Ascending aorta (tissue), 2 donors: ENCODE measurements around the gene DLX2. TPM values are rescaled to one million over a fixed set of nuclear protein-coding genes. Genes with fewer than 3 reads are reported as not detected.

Experiments used
- DNase-seq, 2 donors: peaks; one replicate each; pipeline ENCODE4 v3.0.0-alpha.2; 2019; ENCODE audit warnings: low spot score in 2 of 2
- H3K27ac ChIP-seq, 2 donors: fragments of 200-600 bp; sonication (generic); one replicate each; pipeline ENCODE4 v1.5.1; 2016 to 2017; ENCODE audit warnings: mild to moderate bottlenecking in 1 of 2
- H3K27me3 ChIP-seq: fragments of 200-600 bp; sonication (generic); one replicate; pipeline ENCODE4 v1.5.1; 2017
- H3K36me3 ChIP-seq, 2 donors: fragments of 200-600 bp; sonication (generic); one replicate each; pipeline ENCODE4 v1.5.1; 2016
- H3K4me1 ChIP-seq, 2 donors: fragments of 200-600 bp; sonication (generic); one replicate each; pipeline ENCODE4 v1.5.1; 2016 to 2017; ENCODE audit warnings: mild to moderate bottlenecking in 1 of 2
- H3K4me3 ChIP-seq, 2 donors: fragments of 200-600 bp; sonication (generic); one replicate each; pipeline ENCODE4 v1.5.1; 2016 to 2017; ENCODE audit warnings: mild to moderate bottlenecking in 1 of 2
- H3K9me3 ChIP-seq, 2 donors: fragments of 200-600 bp; sonication (generic); one replicate each; pipeline ENCODE4 v1.5.1; 2016
- CTCF ChIP-seq, 3 experiments: fragments of 200-600 bp in 2 of 3; fragments of 450-650 bp in 1 of 3; sonication (generic) in 2 of 3; IDR thresholded peaks; one replicate each; pipeline ENCODE4 v1.5.1; 2016 to 2019; ENCODE audit warnings: antibody characterized with exemption in 3 of 3, mild to moderate bottlenecking in 1 of 3, moderate library complexity in 1 of 3
- intact Hi-C: fragments of 100-400 bp; cut with DNase I; formaldehyde crosslinking; loops from one replicate; pipeline ENCODE4 v1.15.1; 2023
- total RNA-seq: library from RNA; depleted of rRNA; stranded (reverse); fragments of >200 nt; gene quantifications from one replicate; pipeline ENCODE4 v1.1.0, GENCODE V29; 2016

DLX2 gene
- total RNA-seq, 1 donor from 2014 or later = not detected

GRCh38 chr2:172091761-172092566 lies 10.7 kb downstream of the DLX2 start:
- peaks cover 67% of the 10 kb centered on the region for H3K27me3 ChIP-seq

GRCh38 chr2:172091000-172091641 lies 11.6 kb downstream of the DLX2 start:
- intact Hi-C loops = loop anchor here (10.0 kb wide), 3 partner anchors 464 to 1166 kb away; partner anchors contain the start of genes DCAF17, GORASP2, METTL8 and PDK1
- Histone ChIP-seq H3K27ac (no peak overlapping the region), H3K4me3 (no peak overlapping the region), H3K4me1 (peaks cover 14 to 21% of the 10 kb centered on the region in 2 donors), H3K36me3 (no peaks in the 10 kb centered on the region), H3K27me3 (peaks cover 67% of the 10 kb centered on the region), H3K9me3 (no peaks in the 10 kb centered on the region)
- no peak for TF ChIP-seq CTCF (IDR thresholded peaks at IDR 0.05)
- DNase-seq = no peak

More at GRCh38 chr2:172091761-172092566, 10.7 kb downstream of the DLX2 start:
- no peaks in the 10 kb centered on the region for H3K9me3 ChIP-seq
- TF ChIP-seq CTCF (IDR thresholded peaks at IDR 0.05) = no peak
- no peak overlapping the region for H3K4me3 ChIP-seq
- intact Hi-C loops = loop anchor here (10.0 kb wide), 3 partner anchors 463 to 1167 kb away; partner anchors contain the start of genes DCAF17, GORASP2, METTL8 and PDK1
- DNase-seq = no peak
- peaks cover 15 to 28% of the 10 kb centered on the region in 2 donors for H3K4me1 ChIP-seq
- no peaks in the 10 kb centered on the region for H3K36me3 ChIP-seq
- H3K27ac ChIP-seq = no peak overlapping the region

GRCh38 chr2:172090044-172090961 lies 12.4 kb downstream of the DLX2 start:
- no peak overlapping the region for H3K27ac ChIP-seq
- no peak for TF ChIP-seq CTCF (IDR thresholded peaks at IDR 0.05)
- intact Hi-C loops = loop anchor here (10.0 kb wide), 3 partner anchors 464 to 1166 kb away; partner anchors contain the start of genes DCAF17, GORASP2, METTL8 and PDK1
- no peaks in the 10 kb centered on the region for H3K36me3 ChIP-seq
- H3K9me3 ChIP-seq = no peaks in the 10 kb centered on the region
- peaks cover 66% of the 10 kb centered on the region for H3K27me3 ChIP-seq
- no peak for DNase-seq
- peaks cover 11 to 17% of the 10 kb centered on the region in 2 donors for H3K4me1 ChIP-seq
- H3K4me3 ChIP-seq = no peak overlapping the region

GRCh38 chr2:172089633-172090032 lies 13.1 kb downstream of the DLX2 start:
- intact Hi-C loops = loop anchor here (10.0 kb wide), 3 partner anchors 465 to 1165 kb away; partner anchors contain the start of genes DCAF17, GORASP2, METTL8 and PDK1
- Histone ChIP-seq H3K9me3 (no peaks in the 10 kb centered on the region), H3K27ac (no peak overlapping the region), H3K27me3 (peaks cover 62% of the 10 kb centered on the region), H3K4me1 (peaks cover 6 to 16% of the 10 kb centered on the region in 2 donors), H3K36me3 (no peaks in the 10 kb centered on the region), H3K4me3 (no peak overlapping the region)
- no peak for DNase-seq
- no peak for TF ChIP-seq CTCF (IDR thresholded peaks at IDR 0.05)

GRCh38 chr2:172089005-172089504 lies 13.6 kb downstream of the DLX2 start:
- Histone ChIP-seq H3K36me3 (no peaks in the 10 kb centered on the region), H3K4me3 (no peak overlapping the region), H3K27me3 (peaks cover 62% of the 10 kb centered on the region), H3K9me3 (no peaks in the 10 kb centered on the region), H3K27ac (no peak overlapping the region), H3K4me1 (peaks cover 5 to 13% of the 10 kb centered on the region in 2 donors)
- intact Hi-C loops = no loop called here
- TF ChIP-seq CTCF (IDR thresholded peaks at IDR 0.05) = no peak
- no peak for DNase-seq
